ELF-1 (cell line): ENCODE data around the gene ATP2B1.

Experiments
- DNase-seq: peaks from one replicate; pipeline ENCODE4 v3.0.0-alpha.2; 2016; ENCODE audit warnings: low read depth, low spot score

ATP2B1 gene

GRCh38 chr12:89694542-89694941 is 14.1 kb downstream of the ATP2B1 start:
- no peak for DNase-seq

- DNase-seq: no peak
Observed at GRCh38 chr12:89693639-89694202, 14.9 kb downstream of the ATP2B1 start.

DNA sequence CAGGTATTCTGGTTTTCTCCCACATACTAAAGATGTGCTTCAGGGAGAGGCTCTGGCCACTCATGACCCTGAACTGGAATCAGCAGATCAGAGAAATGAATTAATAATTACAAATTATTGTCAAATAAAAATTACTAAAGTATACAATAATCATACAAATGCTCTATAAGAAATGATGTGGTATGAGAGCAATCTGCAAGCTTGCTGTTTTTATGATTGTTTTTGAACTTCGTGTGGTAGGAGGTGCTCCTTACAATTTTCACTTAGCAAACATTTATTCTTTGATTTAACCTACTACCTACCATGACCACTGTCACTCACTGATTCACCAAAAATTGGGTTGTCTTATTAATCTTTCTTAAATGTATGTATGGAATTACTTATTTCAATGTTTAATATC is 16.2 kb downstream of the ATP2B1 start:
- no peak for DNase-seq

- no peak for DNase-seq
Observed at GRCh38 chr12:89691659-89692058, 17.0 kb downstream of the ATP2B1 start.

DNA sequence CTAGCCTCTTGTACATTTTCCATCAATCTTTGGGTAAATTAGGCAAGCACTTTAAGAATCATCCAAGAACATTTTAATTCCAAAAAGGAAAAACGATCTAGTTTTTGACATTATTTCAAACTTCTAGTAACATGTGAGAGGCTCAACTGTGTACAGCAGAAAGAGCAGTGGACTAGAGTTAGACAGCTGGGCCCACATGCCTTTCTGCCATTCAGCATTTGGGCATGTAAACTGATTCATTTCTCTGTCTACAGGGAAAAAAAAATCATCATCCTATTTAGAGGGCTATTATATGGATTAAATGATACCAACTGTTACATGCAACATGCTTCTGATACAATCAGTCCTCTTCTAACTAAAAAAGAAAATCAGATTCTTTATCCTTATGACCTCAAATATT is 17.7 kb downstream of the ATP2B1 start:
- no peak for DNase-seq

DNA sequence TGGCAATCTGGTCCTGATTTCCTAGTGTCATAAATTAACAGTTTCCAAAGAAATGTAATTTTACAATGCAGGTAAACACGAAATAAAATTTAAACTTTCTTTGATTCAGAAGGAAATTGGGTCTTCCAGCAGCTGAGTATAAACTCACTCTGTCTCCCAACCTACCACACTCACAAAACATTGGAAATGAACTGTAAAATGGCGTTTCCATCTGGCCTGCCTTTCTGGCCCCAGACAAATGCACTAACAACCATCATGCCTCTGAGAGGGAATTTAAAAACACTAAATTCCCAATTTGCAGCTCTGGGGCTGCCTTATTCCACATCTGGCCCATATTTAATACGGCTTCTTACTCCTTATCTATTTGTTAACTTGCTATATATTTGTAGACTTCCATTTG is 19.3 kb downstream of the ATP2B1 start:
- DNase-seq: no peak

DNA sequence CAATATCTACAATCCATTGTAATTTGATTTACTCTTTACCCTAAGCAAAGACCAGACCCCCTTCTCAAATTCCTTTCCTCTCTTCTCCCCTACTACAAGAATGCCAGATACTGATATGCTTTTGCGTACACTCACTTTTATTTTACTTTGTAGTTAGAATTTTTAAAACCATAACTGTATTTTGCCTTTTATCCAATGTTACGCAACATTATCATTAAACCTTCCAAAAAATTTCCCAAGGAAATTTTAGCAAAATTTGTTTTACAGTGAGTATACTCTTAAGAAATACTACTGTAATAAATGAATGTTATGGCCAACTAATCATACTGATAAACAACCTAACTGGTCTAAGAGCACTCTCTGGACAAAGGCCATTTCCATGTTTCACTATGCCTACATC is 22.3 kb downstream of the ATP2B1 start:
- no peak for DNase-seq

DNA sequence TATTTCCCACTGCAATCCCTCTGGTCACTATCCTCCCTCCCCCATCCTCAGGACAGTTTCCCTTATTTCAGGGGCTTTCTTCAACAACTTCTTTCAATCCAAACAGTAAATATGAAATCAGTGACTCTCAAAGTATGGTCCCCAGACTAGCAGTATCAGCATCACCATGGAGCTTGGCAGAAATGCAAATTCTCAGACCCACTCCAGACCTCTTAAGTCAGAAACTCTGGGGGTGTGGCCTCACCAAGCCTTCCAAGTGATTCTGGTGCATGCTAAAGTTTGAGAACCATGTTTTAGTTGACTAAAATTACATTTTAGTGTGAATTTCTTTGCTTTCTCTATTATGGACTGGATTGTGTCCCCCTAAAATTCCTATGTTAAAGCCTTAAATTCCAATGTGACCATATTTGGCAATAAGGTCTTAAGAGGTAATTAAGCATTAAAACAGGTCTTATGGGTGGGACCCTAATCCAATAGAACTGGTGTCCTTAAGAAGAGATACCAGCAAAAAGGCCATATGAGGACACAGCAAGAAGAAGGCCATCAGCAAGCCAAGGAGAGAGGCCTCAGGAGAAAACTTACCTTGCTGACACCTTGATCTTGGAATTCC is 23.2 kb downstream of the ATP2B1 start:
- DNase-seq: no peak

DNA sequence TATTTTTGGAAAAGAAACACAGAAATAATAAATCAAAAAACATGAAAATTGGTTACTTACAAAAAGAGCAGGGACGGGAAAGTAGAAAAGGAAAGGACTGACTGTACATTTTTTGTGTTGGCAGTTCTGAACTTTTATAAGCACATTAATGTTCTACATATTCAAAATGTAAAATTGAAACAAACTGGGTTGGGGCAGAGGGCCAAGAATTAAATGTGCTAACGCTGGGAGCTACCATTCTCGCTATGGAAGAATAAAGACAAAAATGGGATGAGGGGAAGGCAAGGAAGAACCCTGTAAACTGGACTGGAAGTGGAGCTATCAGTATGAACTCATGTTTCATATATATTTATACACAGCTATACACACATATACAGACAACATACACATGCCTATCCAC is 24.5 kb downstream of the ATP2B1 start:
- DNase-seq: no peak

DNA sequence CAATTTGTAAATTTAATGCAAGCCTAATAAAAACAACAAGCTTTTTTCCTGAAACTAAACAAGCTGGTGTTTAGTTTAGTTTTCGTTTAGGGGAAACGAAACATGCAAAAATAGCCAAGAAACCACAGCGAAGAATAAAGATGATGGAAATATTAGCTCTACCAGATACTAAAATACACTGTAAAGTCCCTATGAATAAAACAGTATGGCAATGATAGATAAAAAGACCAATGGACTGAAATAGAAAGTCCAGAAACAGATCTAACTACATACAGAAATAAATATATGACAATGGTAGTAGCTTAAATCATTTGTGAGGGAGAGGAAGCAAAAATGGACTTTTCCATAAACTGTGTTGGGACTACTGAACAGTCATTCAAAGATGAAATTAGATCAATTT is 26.4 kb downstream of the ATP2B1 start:
- DNase-seq: no peak

- DNase-seq: no peak
Observed at GRCh38 chr12:89680409-89680808, 28.2 kb downstream of the ATP2B1 start.

- no peak for DNase-seq
Observed at GRCh38 chr12:89679631-89680030, 29.0 kb downstream of the ATP2B1 start.

GRCh38 chr12:89678225-89678624 is 30.4 kb downstream of the ATP2B1 start:
- DNase-seq: no peak

DNA sequence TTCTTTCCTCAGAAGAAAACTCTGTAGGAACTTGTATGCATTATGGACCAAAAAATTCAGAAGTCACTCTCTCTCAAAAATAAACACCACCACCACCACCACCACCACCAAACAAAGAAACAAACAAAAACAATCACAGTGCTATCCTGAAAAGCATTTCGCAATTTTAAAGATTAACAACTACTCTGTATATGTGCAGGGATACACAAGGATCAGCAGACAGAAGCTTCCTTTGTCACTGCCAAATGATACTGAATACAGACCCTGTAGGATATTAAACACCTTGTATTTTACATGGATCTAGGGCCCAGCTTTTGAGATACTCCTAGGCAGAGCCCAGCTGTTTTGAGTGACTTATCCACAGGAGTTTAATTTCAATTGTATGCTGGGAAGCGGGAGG is 31.7 kb downstream of the ATP2B1 start:
- DNase-seq: no peak

GRCh38 chr12:89674326-89674942 is 34.2 kb downstream of the ATP2B1 start:
- DNase-seq: no peak

GRCh38 chr12:89673603-89674002 is 35.0 kb downstream of the ATP2B1 start:
- no peak for DNase-seq

- DNase-seq: no peak
Observed at GRCh38 chr12:89672589-89672979, 36.1 kb downstream of the ATP2B1 start.

GRCh38 chr12:89671469-89671868 is 37.2 kb downstream of the ATP2B1 start:
- no peak for DNase-seq

GRCh38 chr12:89669197-89669596 is 39.4 kb downstream of the ATP2B1 start:
- no peak for DNase-seq

- DNase-seq: no peak
Observed at GRCh38 chr12:89665556-89665955, 43.1 kb downstream of the ATP2B1 start.

DNA sequence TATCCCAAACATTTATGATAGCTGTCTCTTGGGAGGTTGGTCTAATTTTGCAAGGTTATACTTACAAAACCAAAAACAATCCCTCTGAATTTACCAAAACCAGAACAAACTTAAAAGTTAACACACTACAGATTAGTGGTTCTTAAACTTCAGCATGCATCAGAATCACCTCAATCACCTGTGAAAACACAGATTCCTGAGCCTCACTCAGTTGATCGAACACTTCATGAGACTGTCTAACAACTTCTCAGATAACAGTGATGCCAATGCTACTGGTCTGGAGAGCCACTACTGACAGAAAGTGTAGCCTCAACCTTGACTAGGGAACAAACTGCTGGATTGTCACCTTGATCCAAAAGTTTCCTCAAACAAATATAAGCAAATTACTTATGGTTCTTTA is 44.2 kb downstream of the ATP2B1 start:
- no peak for DNase-seq

- DNase-seq: no peak
Observed at GRCh38 chr12:89663577-89664357, 44.9 kb downstream of the ATP2B1 start.

- DNase-seq: no peak
Observed at GRCh38 chr12:89662623-89663022, 46.0 kb downstream of the ATP2B1 start.
